Hepatic stellate cell (primary cell): ENCODE results near the gene SLA2.
"Not testable (repeated sequence)": the region's sequence is repeated elsewhere in the genome, so short reads cannot be mapped to it uniquely, and the experiment has no call there.

Experiments
- DNase-seq: peaks from one replicate; pipeline ENCODE4 v3.0.0; 2011; ENCODE audit warnings: low spot score

Gene SLA2

GRCh38 chr20:36645998-36646397 lies at the start of gene SLA2:
Gene SLA2, minus strand, starts transcription at chr20:36646196. Its CDS starts 4,861 bp downstream, at chr20:36641335.
- no peak for DNase-seq

- DNase-seq = not testable (repeated sequence)
These were observed 49.5 kb upstream of the SLA2 start for GRCh38 chr20:36695467-36695866.

GRCh38 chr20:36688630-36689029 lies 42.6 kb upstream of the SLA2 start:
- DNase-seq = no peak

- no peak for DNase-seq
These were observed 41.9 kb upstream of the SLA2 start for GRCh38 chr20:36687850-36688249.

GRCh38 chr20:36686944-36687343 lies 40.9 kb upstream of the SLA2 start:
- DNase-seq = no peak

GRCh38 chr20:36686504-36686903 lies 40.5 kb upstream of the SLA2 start:
- DNase-seq = no peak

- no peak for DNase-seq
These were observed 38.8 kb upstream of the SLA2 start for GRCh38 chr20:36684747-36685146.

- no peak for DNase-seq
These were observed 36.3 kb upstream of the SLA2 start for GRCh38 chr20:36682311-36682710.

GRCh38 chr20:36677422-36677771 lies 31.4 kb upstream of the SLA2 start:
- no peak for DNase-seq

GRCh38 chr20:36676701-36677421 lies 30.9 kb upstream of the SLA2 start:
- no peak for DNase-seq

GRCh38 chr20:36675545-36675944 lies 29.5 kb upstream of the SLA2 start:
- DNase-seq = not testable (repeated sequence)

- DNase-seq = no peak
These were observed 27.0 kb upstream of the SLA2 start for GRCh38 chr20:36672991-36673390.

GRCh38 chr20:36670665-36671357 lies 24.8 kb upstream of the SLA2 start:
- no peak for DNase-seq

- no peak for DNase-seq
These were observed 20.3 kb upstream of the SLA2 start for GRCh38 chr20:36666181-36666740.

- DNase-seq = no peak
These were observed 17.0 kb upstream of the SLA2 start for GRCh38 chr20:36663031-36663430.

- no peak for DNase-seq
These were observed 12.3 kb upstream of the SLA2 start for GRCh38 chr20:36658300-36658699.

GRCh38 chr20:36656733-36657132 lies 10.7 kb upstream of the SLA2 start:
- DNase-seq = no peak

- DNase-seq = no peak
These were observed 9.0 kb upstream of the SLA2 start for GRCh38 chr20:36655004-36655403.

- DNase-seq = no peak
These were observed 8.5 kb upstream of the SLA2 start for GRCh38 chr20:36654506-36654905.

- DNase-seq = no peak
These were observed 7.5 kb upstream of the SLA2 start for GRCh38 chr20:36653456-36653855.

- DNase-seq = no peak
These were observed 1.5 kb upstream of the SLA2 start for GRCh38 chr20:36647196-36648121.

GRCh38 chr20:36646678-36647077 lies 682 bp upstream of the SLA2 start:
- DNase-seq = no peak
